ENCODE data around the gene OR2V2.

DNA sequence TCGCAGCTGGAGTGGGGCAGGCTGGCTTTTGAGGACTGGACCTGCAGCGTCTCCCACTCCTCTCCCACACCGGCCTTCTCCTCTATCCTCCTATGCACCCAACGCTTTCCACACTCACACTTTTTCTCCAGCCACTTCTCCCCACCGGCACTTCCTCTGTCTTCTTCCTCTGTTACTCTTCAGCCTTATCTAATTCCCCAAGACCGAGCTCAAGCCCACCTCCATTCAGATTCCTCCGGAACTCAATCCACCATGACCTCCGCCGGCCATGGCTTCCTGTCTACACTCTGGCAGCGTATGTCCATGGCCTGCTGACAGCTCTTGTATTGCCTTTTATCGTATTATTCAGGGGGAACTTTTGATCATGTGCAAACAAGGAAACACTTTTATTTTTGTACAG, 15.9 kb upstream of the OR2V2 start:
- TF ChIP-seq GLIS3 (CRISPR knock-in tag; IDR thresholded peaks at IDR 0.05) (no peak), BACH2 (CRISPR knock-in tag; IDR thresholded peaks at IDR 0.05; ENCODE audit: borderline replicate concordance) (no peak), ARNTL (CRISPR knock-in tag; IDR thresholded peaks at IDR 0.05; ENCODE audit: borderline replicate concordance, low read depth) (no peak), RARB (CRISPR knock-in tag; IDR thresholded peaks at IDR 0.05) (no peak)
- TF ChIP-seq, protein P1, sequence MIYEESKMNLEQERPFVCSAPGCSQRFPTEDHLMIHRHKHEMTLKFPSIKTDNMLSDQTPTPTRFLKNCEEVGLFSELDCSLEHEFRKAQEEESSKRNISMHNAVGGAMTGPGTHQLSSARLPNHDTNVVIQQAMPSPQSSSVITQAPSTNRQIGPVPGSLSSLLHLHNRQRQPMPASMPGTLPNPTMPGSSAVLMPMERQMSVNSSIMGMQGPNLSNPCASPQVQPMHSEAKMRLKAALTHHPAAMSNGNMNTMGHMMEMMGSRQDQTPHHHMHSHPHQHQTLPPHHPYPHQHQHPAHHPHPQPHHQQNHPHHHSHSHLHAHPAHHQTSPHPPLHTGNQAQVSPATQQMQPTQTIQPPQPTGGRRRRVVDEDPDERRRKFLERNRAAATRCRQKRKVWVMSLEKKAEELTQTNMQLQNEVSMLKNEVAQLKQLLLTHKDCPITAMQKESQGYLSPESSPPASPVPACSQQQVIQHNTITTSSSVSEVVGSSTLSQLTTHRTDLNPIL (CRISPR knock-in tag; IDR thresholded peaks at IDR 0.05; ENCODE audit: low read depth), result no peak
